Mucosa of stomach (tissue), 1 donor: ENCODE measurements around the gene BLVRB.
"Not testable (repeated sequence)": the region's sequence is repeated elsewhere in the genome, so short reads cannot be mapped to it uniquely, and the experiment has no call there.

Experiments used
- H3K27me3 ChIP-seq: one replicate; pipeline ENCODE4 v1.7.0; 2013; ENCODE audit warnings: mild to moderate bottlenecking, low read length; ENCODE audit not compliant: control insufficient read depth, insufficient read depth
- H3K36me3 ChIP-seq: one replicate; pipeline ENCODE4 v1.7.0; 2013; ENCODE audit warnings: low read length; ENCODE audit not compliant: control insufficient read depth, insufficient read depth
- H3K4me1 ChIP-seq: one replicate; pipeline ENCODE4 v1.7.0; 2013; ENCODE audit warnings: mild to moderate bottlenecking, low read length; ENCODE audit not compliant: control insufficient read depth, insufficient read depth
- H3K4me3 ChIP-seq: one replicate; pipeline ENCODE4 v1.7.0; 2013; ENCODE audit warnings: low read length
- H3K9ac ChIP-seq: one replicate; pipeline ENCODE4 v1.7.0; 2013; ENCODE audit warnings: mild to moderate bottlenecking, low read length, moderate library complexity
- H3K9me3 ChIP-seq: one replicate; pipeline ENCODE4 v1.7.0; 2013; ENCODE audit warnings: mild to moderate bottlenecking, low read length, moderate library complexity; ENCODE audit not compliant: control insufficient read depth
- donor health status: Pancreatic carcinoma.

BLVRB gene

DNA sequence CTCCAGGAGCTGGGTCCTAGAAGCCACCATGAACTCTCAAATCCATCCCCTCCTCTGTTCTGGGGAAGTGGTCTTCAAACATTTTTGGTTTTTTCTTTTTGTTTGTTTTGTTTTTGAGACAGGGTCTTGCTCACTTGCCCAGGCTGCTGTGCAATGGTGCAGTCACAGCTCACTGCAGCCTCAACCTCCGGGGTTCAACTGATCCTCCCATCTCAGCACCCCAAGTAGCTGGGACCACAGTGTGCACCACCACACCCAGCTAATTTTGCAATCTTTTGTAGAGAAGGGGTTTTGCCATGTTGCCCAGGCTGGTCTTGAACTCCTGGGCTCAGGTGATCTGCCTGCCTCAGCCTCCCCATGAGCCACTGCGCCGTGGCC lies 7.0 kb downstream of the BLVRB start:
- peaks cover 9% of the 10 kb centered on the region for H3K4me1 ChIP-seq
- H3K9ac ChIP-seq = no peak overlapping the region
- H3K4me3 ChIP-seq = no peak overlapping the region
- no peaks in the 10 kb centered on the region for H3K27me3 ChIP-seq
- no peaks in the 10 kb centered on the region for H3K36me3 ChIP-seq
- no peaks in the 10 kb centered on the region for H3K9me3 ChIP-seq

DNA sequence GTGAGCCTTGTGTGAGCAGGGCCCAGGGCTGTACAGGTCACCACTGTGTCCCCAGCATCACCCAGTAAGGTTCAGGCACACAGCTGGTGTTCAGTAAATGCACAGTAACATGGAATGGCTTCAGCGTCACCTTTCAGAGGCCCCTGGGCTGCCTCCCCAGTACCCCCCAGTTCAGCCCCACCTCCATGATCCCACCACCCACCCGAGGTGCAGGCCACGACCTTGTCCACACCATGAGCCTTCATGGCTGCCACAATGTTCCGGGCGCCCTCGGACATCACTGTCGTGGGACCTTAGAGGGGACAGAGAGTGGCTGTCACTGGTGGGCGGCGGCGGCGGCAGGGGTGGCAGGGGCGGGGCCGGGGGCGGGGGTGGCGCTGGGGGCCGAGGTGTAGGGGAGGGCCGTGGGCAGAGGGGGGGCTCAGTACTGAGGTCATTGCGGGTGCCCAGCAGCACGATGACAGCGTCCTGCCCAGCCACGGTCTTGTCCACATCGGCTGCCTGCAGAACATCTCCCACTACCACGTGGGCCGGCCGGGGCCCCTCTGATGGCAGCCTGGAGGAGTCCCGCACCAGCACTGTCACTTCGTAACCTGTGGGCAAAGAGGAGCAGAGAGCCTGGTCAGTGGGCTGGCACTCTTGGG lies 7.5 kb downstream of the BLVRB start:
- no peak overlapping the region for H3K4me3 ChIP-seq
- H3K27me3 ChIP-seq = no peaks in the 10 kb centered on the region
- H3K36me3 ChIP-seq = no peaks in the 10 kb centered on the region
- H3K4me1 ChIP-seq = peaks cover 9% of the 10 kb centered on the region
- no peak overlapping the region for H3K9ac ChIP-seq
- no peaks in the 10 kb centered on the region for H3K9me3 ChIP-seq

DNA sequence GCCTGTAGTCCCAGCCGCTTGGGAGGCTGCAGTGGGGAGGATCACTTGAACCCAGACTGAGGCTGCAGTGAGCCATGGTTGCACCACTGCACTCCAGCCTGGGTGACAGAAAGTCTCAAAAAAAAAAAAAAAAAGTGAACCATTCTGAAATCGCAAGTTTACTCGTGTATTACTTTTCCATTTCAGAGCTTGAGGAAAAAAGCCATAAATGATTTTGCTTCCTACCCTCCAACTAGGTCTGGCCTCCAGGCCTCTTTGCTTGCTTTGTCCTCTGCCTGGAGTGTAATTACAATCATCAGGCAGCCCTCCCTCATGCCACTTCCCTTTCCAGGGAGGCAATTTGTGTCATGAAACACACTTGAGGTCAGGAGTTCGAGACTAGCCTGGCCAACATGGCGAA lies 8.5 kb downstream of the BLVRB start:
- H3K9me3 ChIP-seq = no peaks in the 10 kb centered on the region
- no peaks in the 10 kb centered on the region for H3K36me3 ChIP-seq
- H3K27me3 ChIP-seq = no peaks in the 10 kb centered on the region
- peaks cover 9% of the 10 kb centered on the region for H3K4me1 ChIP-seq
- no peak overlapping the region for H3K9ac ChIP-seq
- H3K4me3 ChIP-seq = no peak overlapping the region

GRCh38 chr19:40453943-40454342 lies 11.6 kb downstream of the BLVRB start:
- H3K4me1 ChIP-seq, H3K9ac ChIP-seq, H3K36me3 ChIP-seq, H3K4me3 ChIP-seq, H3K9me3 ChIP-seq, H3K27me3 ChIP-seq: not testable (repeated sequence)

DNA sequence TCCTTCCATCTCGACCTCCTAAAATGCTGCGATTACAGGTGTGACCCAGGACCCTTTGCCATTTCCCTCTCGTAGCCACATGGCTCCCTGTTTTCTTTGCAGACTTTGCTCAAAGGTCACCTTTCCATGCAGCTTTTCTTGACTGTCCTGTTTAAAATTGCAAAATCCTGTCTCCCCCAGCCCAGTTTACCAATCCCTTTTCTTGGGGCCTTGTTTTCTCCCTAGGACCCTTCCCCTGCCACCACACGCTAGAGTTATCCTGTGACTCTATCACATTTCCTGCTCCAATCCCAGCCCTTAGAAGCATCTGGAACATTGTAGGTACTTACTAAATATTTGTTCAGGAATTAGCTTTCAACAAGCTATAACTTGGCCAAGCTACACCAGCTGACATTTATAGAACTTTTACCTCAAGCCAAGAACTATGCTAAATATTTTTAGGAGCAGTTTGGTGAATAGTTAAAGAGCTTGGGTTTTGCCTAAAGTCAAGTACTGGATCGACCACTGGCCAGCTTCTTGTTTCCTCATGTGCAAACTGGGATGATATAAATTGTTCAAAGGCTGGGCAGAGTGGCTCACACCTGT lies 12.3 kb downstream of the BLVRB start:
- Histone ChIP-seq H3K9me3 (no peaks in the 10 kb centered on the region), H3K36me3 (no peaks in the 10 kb centered on the region), H3K27me3 (no peaks in the 10 kb centered on the region), H3K9ac (no peak overlapping the region), H3K4me3 (no peak overlapping the region), H3K4me1 (no peaks in the 10 kb centered on the region)

DNA sequence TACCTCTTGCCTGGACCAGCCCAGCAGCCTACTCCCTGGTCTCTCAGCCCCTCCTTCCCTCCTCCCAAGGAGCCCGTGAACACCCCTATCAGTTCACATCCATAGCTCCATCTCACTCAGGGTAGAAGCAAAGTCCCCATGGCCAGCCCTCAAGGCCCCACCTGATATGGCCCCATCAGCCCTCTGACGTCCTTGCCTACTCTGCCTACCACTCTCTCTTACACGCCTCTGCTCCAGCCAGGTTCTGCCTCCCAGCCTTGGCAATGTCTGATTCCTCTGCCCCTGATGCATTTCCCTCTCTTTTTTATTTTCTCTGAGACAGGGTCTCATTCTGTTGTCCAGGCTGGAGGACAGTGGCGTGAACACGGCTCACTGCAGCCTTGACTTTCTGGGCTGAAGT lies 13.5 kb downstream of the BLVRB start:
- no peaks in the 10 kb centered on the region for H3K9me3 ChIP-seq
- peaks cover 6% of the 10 kb centered on the region for H3K36me3 ChIP-seq
- no peak overlapping the region for H3K9ac ChIP-seq
- no peak overlapping the region for H3K4me3 ChIP-seq
- no peaks in the 10 kb centered on the region for H3K27me3 ChIP-seq
- H3K4me1 ChIP-seq = no peaks in the 10 kb centered on the region

GRCh38 chr19:40450664-40451063 lies 14.9 kb downstream of the BLVRB start:
- no peaks in the 10 kb centered on the region for H3K27me3 ChIP-seq
- H3K4me1 ChIP-seq = peaks cover 9% of the 10 kb centered on the region
- no peak overlapping the region for H3K4me3 ChIP-seq
- peaks cover 6% of the 10 kb centered on the region for H3K36me3 ChIP-seq
- no peaks in the 10 kb centered on the region for H3K9me3 ChIP-seq
- H3K9ac ChIP-seq = no peak overlapping the region

GRCh38 chr19:40449506-40449905 lies 16.0 kb downstream of the BLVRB start:
- H3K9me3 ChIP-seq = no peaks in the 10 kb centered on the region

DNA sequence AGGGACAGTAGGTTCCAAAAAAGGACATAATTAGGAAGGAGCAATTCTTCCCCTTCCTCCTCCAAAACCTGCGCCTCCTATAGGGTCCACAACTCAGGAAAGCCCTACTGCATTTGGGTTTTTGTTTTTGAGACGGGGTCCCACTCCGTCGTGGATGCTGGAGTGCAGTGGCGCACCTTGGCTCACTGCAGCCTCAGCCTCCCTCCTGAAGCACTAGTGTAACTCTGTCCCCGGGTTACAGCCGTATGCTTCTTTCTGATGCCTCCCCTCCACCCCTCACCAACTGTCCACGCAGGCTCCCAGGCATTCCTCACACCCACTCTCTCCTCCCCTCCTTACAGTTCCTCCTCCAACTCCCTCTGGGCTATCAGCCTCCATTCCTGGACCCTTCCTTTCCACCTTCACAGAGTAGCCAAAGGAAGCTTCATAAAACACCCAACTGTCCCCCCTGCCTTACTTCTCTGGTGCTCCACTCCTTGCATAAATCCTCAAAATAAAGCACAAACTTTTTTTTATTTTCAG lies 19.2 kb downstream of the BLVRB start:
- H3K4me3 ChIP-seq = no peak overlapping the region
- H3K9ac ChIP-seq = peak overlapping the region; percentile 31
- peaks cover 19% of the 10 kb centered on the region for H3K4me1 ChIP-seq
- H3K9me3 ChIP-seq = no peaks in the 10 kb centered on the region
- peaks cover 6% of the 10 kb centered on the region for H3K36me3 ChIP-seq
- no peaks in the 10 kb centered on the region for H3K27me3 ChIP-seq

More at GRCh38 chr19:40449506-40449905, 16.0 kb downstream of the BLVRB start:
- Histone ChIP-seq H3K4me1 (peaks cover 13% of the 10 kb centered on the region), H3K36me3 (peaks cover 6% of the 10 kb centered on the region), H3K27me3 (no peaks in the 10 kb centered on the region), H3K4me3 (no peak overlapping the region), H3K9ac (no peak overlapping the region)

GRCh38 chr19:40445780-40446262 lies 19.7 kb downstream of the BLVRB start:
- Histone ChIP-seq H3K9me3 (no peaks in the 10 kb centered on the region), H3K4me3 (no peak overlapping the region), H3K27me3 (no peaks in the 10 kb centered on the region), H3K36me3 (peaks cover 6% of the 10 kb centered on the region), H3K4me1 (peaks cover 19% of the 10 kb centered on the region), H3K9ac (peak overlapping the region; percentile 31)

DNA sequence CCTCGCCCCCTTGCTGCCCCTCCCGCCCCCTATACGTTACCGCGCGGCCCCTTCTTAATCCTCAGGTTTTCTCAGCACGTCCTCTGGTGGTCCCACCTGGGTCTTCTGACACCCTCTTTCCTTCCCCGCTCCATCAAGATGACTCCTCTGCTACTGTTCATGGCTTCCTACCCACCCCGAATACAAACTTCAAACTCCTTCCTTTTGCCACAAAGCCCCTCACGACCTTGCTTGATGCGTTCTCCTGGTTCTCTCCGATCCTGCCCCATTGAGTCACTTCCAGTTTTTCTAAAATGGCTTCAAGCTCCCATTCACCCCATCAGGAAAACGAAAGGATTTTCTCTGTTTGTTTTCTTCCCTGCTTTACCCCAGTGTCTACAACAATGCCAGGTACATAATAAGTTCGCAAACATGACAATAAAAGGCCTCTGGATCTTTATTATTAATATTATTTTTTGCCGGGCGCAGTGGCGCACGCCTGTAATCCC lies 20.7 kb downstream of the BLVRB start:
- Histone ChIP-seq H3K27me3 (no peaks in the 10 kb centered on the region), H3K4me1 (peaks cover 19% of the 10 kb centered on the region), H3K9ac (peak overlapping the region; percentile 100), H3K36me3 (peaks cover 6% of the 10 kb centered on the region), H3K4me3 (peak overlapping the region; percentile 95), H3K9me3 (no peaks in the 10 kb centered on the region)

GRCh38 chr19:40444000-40444824 lies 21.3 kb downstream of the BLVRB start, which contains the start of gene SERTAD3:
Gene SERTAD3 (minus strand): TSS chr19:40444335. CDS start chr19:40442080, 2,255 bp downstream.
- Histone ChIP-seq H3K9me3 (no peaks in the 10 kb centered on the region), H3K4me3 (peak within 1 kb of the TSS; percentile 95), H3K9ac (peak within 1 kb of the TSS; percentile 100), H3K27me3 (no peaks in the 10 kb centered on the region), H3K36me3 (peaks cover 6% of the 10 kb centered on the region), H3K4me1 (peaks cover 19% of the 10 kb centered on the region)
